GM18498 (cell line): ENCODE data around the gene NFAT5.
"Not testable (repeated sequence)": the region's sequence is repeated elsewhere in the genome, so short reads cannot be mapped to it uniquely, and the experiment has no call there.

Experiments
- ATAC-seq: cut with Tn5 transposase; IDR thresholded peaks from one replicate; pipeline ENCODE4 v1.9.1; 2021; ENCODE audit warnings: mild to moderate bottlenecking, moderate library complexity; ENCODE audit not compliant: unreplicated experiment

The NFAT5 gene

DNA sequence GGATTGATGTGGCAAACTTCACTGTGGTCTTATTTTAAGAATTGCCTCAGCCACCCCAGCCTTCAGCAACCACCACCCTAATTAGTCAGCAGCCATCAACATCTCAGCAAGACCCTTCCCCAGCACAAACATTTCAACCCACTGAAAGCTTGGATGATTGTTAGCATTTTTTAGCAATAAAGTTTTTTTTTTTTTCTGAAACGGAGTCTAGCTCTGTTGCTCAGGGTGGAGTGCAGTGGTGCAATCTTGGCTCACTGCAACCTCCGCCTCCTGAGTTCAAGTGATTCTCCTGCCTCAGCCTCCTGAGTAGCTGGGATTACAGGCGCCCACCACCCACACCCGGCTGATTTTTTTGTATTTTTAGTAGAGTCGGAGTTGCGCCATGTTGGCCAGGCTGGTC lies 19.1 kb upstream of the NFAT5 start:
- not testable (repeated sequence) for ATAC-seq

DNA sequence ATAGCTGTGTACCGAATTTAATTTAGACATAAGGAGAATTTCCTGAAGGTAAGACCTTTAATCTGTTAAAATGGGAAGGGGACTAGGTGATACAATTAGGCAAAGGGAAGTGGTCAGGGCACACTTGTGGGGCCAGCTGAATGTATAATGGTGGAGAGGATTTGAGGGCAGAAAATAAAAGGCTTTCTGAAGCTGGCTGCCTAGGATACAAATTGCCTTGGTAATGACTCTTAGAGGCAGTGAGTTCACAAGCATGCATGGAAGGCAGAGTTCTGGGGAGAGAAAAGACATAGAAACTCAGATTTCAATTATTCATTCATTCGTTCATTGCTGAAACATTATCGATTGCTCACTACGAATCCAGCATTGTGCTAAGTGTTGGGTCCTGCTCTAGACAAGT lies 12.4 kb upstream of the NFAT5 start:
- ATAC-seq: no peak

DNA sequence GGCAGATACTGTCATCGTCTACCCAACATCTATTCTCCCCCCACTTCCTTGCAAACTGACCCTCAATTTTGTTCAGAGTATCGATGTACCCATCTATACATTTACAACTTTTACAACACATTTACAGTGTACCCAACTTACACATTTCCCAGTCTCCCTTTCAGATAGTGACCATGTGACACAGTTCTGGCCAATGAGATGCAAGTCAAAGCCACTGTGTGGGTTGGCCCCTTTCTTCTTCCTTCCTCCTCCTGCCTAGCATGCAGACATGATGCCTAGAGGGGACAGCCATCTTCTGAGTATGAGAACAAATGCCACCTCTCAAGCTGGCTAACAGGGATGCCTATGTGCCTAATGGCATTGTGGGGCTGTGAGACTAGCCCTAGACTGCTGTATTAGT lies 11.3 kb upstream of the NFAT5 start:
- no peak for ATAC-seq

DNA sequence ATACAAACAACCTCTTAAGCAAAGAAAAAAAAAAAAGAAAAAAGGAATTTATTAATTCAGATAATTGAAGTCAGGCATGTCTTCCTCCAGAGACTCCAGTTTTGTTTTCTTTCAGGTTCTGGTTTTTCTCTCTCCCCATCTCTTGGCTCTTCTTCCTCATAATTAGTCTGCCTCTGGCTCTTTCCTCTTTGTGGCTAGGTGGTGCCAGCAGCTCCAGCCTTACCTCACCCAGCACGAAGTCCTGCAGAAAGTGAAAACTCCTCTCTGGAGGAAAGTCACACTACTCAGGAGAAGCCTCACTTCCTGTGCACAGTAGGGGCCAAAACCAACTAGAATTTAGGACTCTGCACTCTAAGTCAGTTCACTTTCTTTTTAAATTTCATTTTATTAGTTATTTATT lies 10.3 kb upstream of the NFAT5 start:
- no peak for ATAC-seq

DNA sequence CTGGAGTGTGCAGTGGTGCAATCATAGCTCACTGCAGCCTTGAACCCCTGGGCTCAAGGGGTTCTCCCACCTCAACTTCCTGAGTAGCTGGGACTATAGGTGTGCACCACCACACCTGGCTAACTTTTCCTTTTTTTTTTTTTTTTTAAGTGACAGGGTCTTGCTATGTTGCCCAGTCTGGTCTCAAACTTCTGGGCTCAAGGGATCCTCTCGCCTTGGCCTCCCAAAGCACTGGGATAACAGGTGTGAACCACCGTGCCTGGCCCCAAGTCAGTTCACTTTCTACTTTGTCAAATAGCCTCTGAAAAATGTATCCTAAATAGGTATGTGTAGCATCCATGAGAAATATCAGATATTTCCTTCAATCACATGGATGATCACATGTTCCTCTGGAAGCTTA lies 9.9 kb upstream of the NFAT5 start:
- no peak for ATAC-seq

DNA sequence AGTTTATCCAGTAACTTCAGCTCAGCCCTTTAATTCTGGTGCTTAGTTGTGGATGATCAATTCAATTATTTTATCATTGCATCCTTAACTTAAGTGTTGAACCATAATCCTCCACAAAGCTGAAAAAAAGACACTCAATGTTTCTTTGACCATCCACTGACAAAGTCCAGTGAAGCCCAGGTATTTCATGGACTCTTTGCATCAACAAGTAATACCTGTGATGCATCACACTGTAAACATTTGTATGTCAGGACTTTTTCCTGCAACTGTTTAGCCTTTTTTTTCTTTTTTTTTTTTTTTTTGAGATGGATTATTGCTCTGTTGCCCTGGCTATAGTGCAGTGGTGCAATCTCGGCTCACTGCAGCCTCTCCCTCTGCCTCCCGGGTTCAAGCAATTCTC lies 6.6 kb upstream of the NFAT5 start:
- no peak for ATAC-seq

DNA sequence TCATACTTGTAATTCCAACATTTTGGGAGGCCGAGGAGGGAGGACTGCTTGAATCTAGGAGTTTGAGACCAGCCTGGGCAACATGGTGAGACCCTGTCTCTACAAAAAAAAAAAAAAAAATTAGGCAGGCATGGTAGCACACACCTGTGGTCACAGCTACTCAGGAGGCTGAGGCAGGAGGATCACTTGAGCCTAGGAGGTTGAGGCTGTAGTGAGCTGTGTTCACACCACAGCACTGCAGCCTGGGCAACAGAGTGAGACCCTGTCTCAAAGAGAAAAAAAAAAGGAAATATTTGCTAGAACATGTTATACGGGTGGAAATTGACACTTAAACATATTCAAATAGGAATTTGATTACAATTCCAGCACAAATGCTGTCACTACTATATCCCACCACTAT lies 4.4 kb upstream of the NFAT5 start:
- ATAC-seq: not testable (repeated sequence)

DNA sequence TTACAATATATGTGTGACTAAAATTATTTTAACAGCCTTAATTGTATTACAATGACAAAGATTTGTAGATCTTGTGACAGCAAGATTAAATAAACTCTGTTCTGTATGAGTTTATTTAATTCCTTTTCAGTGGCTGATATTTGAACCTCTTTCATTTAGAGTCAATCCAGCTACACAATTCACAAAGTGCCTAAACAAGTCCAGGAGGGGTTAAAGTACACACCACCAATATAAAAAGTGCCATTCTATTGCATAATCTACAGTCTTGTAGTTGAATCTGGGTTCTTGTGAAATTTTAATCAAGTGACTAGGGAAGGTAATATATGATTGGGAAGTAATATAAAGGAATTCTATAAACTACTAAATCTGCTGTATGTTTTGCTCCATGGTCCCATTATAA lies 3.9 kb upstream of the NFAT5 start:
- no peak for ATAC-seq

DNA sequence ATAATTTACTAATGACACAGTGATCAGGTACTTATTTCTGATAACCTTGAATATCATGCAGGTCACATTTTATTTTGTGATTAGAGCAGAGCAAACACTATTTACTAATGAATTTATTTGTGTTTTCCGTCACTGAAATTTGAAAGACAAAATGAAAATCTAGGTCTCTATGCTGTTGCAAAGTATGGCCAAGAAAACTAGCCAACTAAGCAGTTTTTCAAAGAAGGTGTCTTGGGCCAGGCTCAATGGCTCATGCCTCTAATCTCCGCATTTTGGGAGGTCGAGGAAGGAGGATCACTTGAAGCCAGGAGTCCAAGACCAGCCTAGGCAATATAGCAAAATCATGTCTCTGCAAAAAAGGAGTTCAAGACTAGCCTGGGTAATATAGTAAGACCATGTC lies 3.0 kb upstream of the NFAT5 start:
- ATAC-seq: no peak

DNA sequence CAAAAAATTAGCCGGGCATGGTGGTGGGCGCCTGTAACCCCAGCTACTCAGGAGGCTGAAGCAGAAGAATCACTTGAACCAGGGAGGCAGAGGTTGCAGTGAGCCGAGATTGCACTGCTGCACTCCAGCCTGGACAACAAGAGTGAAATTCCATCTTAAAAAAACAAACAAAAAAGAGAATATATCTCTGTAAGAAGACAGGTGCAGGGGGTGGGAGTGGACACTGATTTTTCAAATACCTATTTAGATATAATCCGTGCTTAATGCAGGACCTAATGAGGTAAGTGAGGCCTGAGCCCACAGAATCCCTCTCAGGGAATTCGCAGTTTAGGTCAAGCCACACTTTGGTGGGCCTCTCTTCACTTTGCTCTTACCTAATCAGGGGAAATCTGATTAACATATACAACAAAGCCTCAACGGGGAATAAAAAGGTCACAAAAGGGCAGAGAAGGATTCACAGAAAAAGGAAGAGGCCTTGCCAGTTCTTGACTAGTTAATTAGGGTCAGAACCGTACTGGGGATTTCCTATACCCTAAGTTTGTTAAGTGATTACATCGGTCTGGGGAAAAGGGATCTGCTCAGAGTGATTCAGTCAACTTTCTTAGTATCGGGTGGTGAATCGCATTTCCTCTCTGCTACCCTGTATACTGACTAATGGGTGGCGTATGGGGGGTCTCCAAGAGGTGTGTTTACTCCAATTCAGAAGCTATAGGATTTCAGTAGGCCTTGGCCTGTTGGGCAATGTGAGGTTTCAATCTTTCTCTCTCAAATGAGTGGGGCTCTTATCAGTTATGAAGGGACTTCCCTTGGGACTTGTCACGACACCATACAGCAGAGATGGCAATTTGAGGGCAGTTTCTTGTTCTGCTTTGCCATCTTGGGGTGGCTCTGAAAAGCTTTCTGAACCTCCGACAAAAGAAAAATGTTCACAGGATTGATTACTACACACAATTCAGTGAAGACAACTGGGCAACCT lies 1.9 kb upstream of the NFAT5 start:
- ATAC-seq: peak; percentile 48

DNA sequence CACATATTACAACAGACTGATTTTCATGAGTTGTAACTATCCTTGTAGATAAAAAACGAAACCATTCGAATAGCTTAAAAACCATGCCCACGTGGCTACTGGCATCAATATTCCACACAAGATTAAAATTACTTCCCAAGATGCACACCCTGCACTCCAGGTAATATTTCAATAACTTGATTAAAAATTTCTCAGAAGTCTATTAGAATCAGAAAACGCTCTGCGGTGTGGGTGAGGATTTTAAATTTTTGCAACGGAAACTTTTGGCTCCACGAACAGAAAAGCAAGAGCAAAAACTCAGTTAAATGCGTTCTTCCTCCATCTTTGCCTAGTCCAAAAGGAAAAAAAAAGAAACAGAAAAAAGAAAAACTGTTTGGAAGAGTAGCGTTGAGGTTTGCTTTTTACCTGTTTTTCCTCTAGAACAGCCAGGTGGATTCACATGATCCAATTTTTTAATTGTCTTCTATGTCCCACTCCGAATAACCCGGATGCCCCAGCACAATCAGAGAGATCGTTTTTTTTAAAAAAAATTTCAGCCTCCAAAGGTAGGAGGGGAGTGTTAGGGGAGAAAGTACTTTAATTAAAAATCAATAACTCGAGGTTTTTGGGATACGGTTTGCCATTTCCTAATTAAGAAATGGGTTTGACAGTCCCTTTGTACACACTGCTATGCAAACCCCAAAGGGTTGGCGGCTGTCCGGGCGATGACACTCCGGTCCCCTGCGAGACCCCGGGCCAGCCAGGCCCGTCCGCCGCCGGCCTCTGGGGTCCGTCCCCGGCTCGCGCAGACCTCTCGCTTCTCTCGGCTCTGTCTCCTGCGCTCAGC lies 708 bp upstream of the NFAT5 start:
- ATAC-seq: peak; percentile 32

DNA sequence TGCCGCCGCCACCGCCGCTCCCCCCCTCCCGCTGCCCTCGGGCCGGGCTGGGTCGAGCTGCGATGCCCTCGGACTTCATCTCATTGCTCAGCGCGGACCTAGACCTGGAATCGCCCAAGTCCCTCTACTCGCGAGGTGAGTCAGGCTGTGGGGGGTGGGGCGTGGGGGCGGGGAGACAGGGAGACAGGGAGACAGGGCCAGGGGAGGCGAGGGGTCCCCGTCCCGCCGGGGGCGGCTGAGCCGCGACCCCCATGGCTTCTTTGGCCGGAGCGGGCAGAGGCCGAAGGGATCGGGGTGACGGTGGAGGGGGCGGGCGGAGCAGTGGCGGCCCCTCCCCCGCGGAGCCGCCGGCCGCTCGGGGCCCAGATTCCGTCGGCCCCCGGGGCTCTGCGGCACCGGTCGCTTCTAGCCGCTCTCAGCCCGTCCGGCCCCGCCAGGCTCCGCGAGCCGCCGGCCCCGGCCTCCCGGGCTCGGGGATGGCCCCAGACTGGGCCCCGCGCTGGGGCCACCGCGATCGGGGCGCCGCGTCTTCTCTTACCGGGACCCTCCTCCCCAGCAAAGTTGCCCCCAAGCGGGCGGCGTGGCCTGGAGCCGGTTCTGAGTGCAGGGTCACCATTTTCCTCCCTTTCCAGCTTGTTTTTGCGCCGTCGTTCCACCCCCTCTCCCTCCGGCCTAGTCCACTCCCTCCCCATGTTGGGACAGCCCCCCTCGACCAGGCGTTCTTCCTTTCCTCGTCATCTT lies 644 bp downstream of the NFAT5 start:
- peak; percentile 32 for ATAC-seq

DNA sequence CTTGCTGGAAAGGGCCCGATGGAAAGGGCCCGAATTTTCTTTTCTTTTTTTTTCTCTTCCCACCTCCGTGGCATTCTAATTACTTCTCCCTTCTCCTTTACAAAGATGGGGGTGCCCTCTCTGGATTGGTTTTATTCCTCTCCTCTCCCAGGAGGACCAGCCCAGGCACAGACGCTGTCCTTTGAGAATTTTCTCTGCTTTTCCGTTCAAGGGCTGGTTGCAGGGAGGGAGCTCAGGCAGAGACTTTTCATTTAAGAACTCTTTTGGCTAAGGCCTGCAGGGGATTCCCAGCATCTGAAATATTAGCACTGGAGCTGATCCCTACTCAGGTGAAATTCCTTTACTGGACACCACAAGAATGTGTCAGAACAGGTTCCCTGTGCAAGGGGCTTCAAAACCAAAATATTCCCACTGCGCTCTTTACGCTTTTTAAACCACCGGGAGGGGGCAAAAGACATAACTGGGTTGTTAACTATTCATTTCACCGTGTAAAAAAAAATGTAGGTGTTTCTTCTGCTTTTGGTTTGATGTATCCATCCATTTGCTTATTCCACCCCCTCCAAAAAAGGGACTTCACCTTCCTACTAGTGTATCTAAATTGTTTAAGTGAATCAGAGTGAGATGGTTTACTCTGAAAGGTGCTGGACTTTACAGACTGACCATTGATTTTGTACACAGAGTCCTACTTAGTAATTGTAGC lies 1.4 kb downstream of the NFAT5 start:
- ATAC-seq: no peak

DNA sequence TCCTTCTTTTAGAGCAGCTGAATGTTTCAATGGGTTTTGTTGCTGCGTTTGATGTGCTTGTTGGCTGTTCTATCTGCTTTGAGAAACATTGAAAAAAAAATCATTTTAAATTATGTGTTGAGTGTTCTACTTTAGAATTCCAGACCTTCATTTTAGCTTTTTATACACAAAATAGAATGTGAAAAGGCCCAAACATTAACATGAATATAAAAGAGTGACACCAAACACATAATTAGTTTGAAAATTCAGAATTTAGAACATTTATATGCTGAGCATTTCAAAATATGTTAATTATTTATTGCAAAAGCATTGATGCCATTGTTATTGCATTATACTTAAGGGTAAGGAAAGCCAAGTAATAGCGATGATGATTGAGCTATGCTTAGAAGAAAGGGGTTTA lies 2.9 kb downstream of the NFAT5 start:
- ATAC-seq: no peak

DNA sequence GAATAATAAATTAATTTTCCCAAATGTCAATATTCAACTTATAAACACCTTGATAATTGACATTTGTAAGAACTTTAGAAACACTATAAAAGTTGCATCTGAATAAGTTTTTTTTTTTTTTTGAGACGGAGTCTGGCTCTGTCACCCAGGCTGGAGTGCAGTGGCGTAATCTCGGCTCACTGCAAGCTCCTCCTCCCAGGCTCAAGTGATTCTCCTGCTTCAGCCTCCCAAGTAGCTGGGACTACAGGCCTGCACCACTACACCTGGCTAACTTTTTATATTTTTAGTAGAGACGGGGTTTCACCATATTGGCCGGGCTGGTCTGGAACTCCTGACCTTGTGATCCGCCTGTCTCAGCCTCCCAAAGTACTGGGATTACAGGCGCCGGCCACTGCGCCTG lies 13.0 kb downstream of the NFAT5 start:
- not testable (repeated sequence) for ATAC-seq

DNA sequence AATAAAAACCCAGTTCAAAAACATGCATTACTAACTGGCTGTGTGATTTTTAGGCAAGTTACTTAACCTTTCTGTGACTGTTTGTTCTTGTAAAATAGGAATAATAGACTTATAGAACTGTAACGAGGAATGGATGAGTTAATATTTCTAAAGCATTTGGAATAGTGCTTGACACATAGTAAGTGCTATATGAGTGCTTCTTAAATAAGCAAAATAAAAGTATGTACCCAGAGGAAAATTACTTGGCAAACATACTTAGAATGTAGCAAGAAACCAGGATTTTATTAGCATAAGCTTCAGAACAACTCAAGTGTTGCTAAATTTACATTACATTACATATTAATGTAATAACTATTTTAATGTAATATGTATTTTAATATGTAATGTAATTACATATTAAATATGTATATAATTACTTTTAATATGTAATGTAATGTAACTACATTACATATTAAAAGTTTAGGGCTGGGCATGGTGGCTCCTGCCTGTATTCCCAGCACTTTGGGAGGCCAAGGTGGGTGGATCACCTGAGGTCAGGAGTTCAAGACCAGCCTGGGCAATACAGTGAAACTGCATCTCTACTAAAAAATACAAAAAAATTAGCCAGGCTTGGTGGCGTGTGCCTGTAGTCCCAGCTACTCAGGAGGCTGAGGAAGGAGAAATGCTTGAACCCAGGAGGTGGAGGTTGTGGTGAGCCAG lies 14.2 kb downstream of the NFAT5 start:
- no peak for ATAC-seq

DNA sequence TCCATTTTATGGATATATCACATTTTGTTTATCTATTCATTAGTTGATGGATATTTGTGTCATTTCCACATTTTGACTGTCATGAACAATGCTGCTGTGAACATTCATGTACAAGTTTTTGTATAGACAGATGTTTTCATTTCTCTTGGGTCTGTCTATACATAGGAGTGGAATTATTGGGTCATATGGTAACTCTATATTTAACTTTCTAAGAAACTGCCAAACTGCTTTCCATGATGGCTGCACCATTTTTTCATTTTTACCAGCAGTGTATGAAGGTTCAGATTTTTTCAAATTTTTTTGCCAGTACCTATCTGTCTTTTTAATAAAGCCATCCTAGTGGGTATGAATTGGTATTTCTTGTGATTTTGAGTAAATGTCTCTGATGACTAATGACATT lies 15.5 kb downstream of the NFAT5 start:
- ATAC-seq: no peak

DNA sequence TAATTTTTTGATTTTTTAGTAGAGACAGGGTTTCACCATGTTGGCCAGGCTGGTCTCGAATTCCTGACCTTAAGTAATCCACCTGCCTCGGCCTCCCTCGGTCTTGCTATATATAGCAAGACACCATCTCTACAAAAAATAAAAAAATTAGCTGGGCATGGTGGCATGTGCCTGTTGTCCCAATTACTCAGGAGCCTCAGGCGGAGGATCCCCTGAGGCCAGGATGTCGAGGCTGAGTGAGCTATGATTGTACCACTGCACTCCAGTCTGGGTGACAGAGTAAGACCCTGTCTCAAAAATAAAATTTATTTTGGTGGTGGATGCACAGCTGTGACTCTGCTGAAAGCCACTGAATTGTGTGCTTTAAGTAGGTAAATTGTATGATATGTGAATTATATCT lies 18.7 kb downstream of the NFAT5 start:
- ATAC-seq: not testable (repeated sequence)

DNA sequence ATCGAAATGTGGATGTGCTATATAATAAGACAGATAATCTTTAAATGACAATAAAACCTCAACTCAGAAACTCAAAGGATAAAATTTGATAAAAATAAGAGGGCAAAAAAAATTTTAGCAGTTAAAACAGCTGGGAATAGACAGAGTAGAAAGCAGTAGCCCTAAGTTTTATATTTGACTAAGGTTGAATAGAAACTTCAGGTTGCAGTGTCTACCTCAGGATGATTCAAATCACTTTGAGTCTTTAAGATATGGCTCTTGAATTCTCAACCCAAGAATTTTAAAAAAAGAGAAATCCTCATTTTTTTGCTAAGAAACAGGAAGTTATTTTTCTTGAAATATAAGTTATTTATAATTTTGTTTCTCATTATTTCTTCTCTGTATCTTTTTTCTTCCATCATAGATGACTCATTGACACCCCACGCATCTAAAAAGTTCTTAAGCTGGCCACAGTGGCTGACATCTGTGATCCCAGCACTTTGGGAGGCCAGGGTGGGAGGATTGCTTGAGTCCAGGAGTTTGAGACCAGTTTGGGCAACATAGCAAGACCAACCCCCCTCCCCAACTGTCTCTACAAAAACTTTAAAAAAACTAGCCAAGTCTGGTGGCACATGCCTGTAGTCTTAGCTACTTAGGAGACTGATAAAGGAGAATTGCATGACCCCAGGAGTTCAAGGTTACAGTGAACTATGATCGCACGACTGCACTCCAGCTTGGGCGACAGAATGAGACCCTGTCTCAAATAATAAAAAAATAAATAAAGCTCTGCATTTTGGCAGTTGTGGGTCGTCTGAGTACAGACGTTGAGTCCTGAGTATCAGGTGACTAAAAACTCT lies 23.9 kb downstream of the NFAT5 start:
- no peak for ATAC-seq
